ENCODE measurements around the gene MAN1B1.
A peak's percentile ranks its signal among the peaks of the same experiment; 100 is the strongest.

MAN1B1 gene

GRCh38 chr9:137067860-137068538 is 18.8 kb upstream of the MAN1B1 start:
- peaks cover 5% of the 10 kb centered on the region for H3K36me3 Mint-ChIP-seq (ENCODE audit: insufficient read depth)
- H3K9me3 Mint-ChIP-seq: no peaks in the 10 kb centered on the region
- H3K27me3 Mint-ChIP-seq: no peaks in the 10 kb centered on the region
- H3K27ac Mint-ChIP-seq (ENCODE audit: low read depth): no peak overlapping the region
- ATAC-seq (replicated peaks; ENCODE audit: extremely low read depth, poor library complexity, severe bottlenecking) (peak; percentile 52), DNase-seq (ENCODE audit: low spot score in 2 of 2) (peak; percentile 79 to 83)
- H3K4me1 Mint-ChIP-seq: peaks cover 15% of the 10 kb centered on the region
- H3K4me3 Mint-ChIP-seq: peak overlapping the region; percentile 53

GRCh38 chr9:137068539-137069507 is 18.0 kb upstream of the MAN1B1 start:
- Mint-ChIP-seq H3K4me3 (peak overlapping the region; percentile 58), H3K9me3 (no peaks in the 10 kb centered on the region), H3K27me3 (no peaks in the 10 kb centered on the region), H3K4me1 (peaks cover 15% of the 10 kb centered on the region), H3K36me3 (ENCODE audit: insufficient read depth) (peaks cover 5% of the 10 kb centered on the region), H3K27ac (ENCODE audit: low read depth) (no peak overlapping the region)
- DNase-seq (ENCODE audit: low spot score in 2 of 2): no peak
- ATAC-seq (replicated peaks; ENCODE audit: extremely low read depth, poor library complexity, severe bottlenecking): no peak

- DNase-seq (ENCODE audit: low spot score in 2 of 2): no peak
- no peak overlapping the region for H3K27ac Mint-ChIP-seq (ENCODE audit: low read depth)
- peak overlapping the region; percentile 58 for H3K4me3 Mint-ChIP-seq
- H3K4me1 Mint-ChIP-seq: peaks cover 15% of the 10 kb centered on the region
- peaks cover 5% of the 10 kb centered on the region for H3K36me3 Mint-ChIP-seq (ENCODE audit: insufficient read depth)
- no peaks in the 10 kb centered on the region for H3K9me3 Mint-ChIP-seq
- no peaks in the 10 kb centered on the region for H3K27me3 Mint-ChIP-seq
- ATAC-seq (replicated peaks; ENCODE audit: extremely low read depth, poor library complexity, severe bottlenecking): no peak
These were observed 17.2 kb upstream of the MAN1B1 start for GRCh38 chr9:137069508-137070091.

GRCh38 chr9:137070201-137070905 is 16.4 kb upstream of the MAN1B1 start, which contains the start of gene SAPCD2:
SAPCD2 (minus strand) TSS chr9:137070557; CDS start chr9:137070460, 97 bp downstream.
- Mint-ChIP-seq H3K9me3 (no peaks in the 10 kb centered on the region), H3K27me3 (no peaks in the 10 kb centered on the region), H3K4me3 (peak within 1 kb of the TSS; percentile 82), H3K36me3 (ENCODE audit: insufficient read depth) (peaks cover 5% of the 10 kb centered on the region), H3K4me1 (peaks cover 15% of the 10 kb centered on the region), H3K27ac (ENCODE audit: low read depth) (no peak within 1 kb of the TSS)
- DNase-seq (ENCODE audit: low spot score in 2 of 2): peak; percentile 67 to 72
- ATAC-seq (replicated peaks; ENCODE audit: extremely low read depth, poor library complexity, severe bottlenecking): peak; percentile 93

- no peak overlapping the region for H3K27ac Mint-ChIP-seq (ENCODE audit: low read depth)
- DNase-seq (ENCODE audit: low spot score in 2 of 2): no peak
These were observed 15.9 kb upstream of the MAN1B1 start for GRCh38 chr9:137070906-137071275.

GRCh38 chr9:137071282-137071681 is 15.5 kb upstream of the MAN1B1 start:
- Mint-ChIP-seq H3K4me3 (peak overlapping the region; percentile 82), H3K9me3 (no peaks in the 10 kb centered on the region), H3K4me1 (peaks cover 15% of the 10 kb centered on the region), H3K27me3 (no peaks in the 10 kb centered on the region), H3K27ac (ENCODE audit: low read depth) (no peak overlapping the region), H3K36me3 (ENCODE audit: insufficient read depth) (peaks cover 5% of the 10 kb centered on the region)
- ATAC-seq (replicated peaks; ENCODE audit: extremely low read depth, poor library complexity, severe bottlenecking) (no peak), DNase-seq (ENCODE audit: low spot score in 2 of 2) (no peak)

More at GRCh38 chr9:137070906-137071275, 15.9 kb upstream of the MAN1B1 start:
- Mint-ChIP-seq H3K9me3 (no peaks in the 10 kb centered on the region), H3K4me3 (peak overlapping the region; percentile 82), H3K36me3 (ENCODE audit: insufficient read depth) (peaks cover 5% of the 10 kb centered on the region), H3K27me3 (no peaks in the 10 kb centered on the region), H3K4me1 (peaks cover 15% of the 10 kb centered on the region)
- ATAC-seq (replicated peaks; ENCODE audit: extremely low read depth, poor library complexity, severe bottlenecking): no peak

- DNase-seq (ENCODE audit: low spot score in 2 of 2) (no peak), ATAC-seq (replicated peaks; ENCODE audit: extremely low read depth, poor library complexity, severe bottlenecking) (no peak)
- Mint-ChIP-seq H3K9me3 (no peaks in the 10 kb centered on the region), H3K27me3 (no peaks in the 10 kb centered on the region), H3K4me1 (peaks cover 9% of the 10 kb centered on the region), H3K27ac (ENCODE audit: low read depth) (no peak overlapping the region), H3K4me3 (no peak overlapping the region), H3K36me3 (ENCODE audit: insufficient read depth) (peaks cover 7% of the 10 kb centered on the region)
These were observed 12.8 kb upstream of the MAN1B1 start for GRCh38 chr9:137073992-137074399.

GRCh38 chr9:137074657-137075274 is 12.0 kb upstream of the MAN1B1 start:
- H3K4me1 Mint-ChIP-seq: peaks cover 9% of the 10 kb centered on the region
- no peak overlapping the region for H3K27ac Mint-ChIP-seq (ENCODE audit: low read depth)
- H3K27me3 Mint-ChIP-seq: no peaks in the 10 kb centered on the region
- ATAC-seq (replicated peaks; ENCODE audit: extremely low read depth, poor library complexity, severe bottlenecking) (no peak), DNase-seq (ENCODE audit: low spot score in 2 of 2) (no peak)
- H3K36me3 Mint-ChIP-seq (ENCODE audit: insufficient read depth): peaks cover 10% of the 10 kb centered on the region
- no peak overlapping the region for H3K4me3 Mint-ChIP-seq
- H3K9me3 Mint-ChIP-seq: no peaks in the 10 kb centered on the region

GRCh38 chr9:137075275-137075775 is 11.5 kb upstream of the MAN1B1 start:
- Mint-ChIP-seq H3K4me1 (peaks cover 9% of the 10 kb centered on the region), H3K4me3 (no peak overlapping the region), H3K9me3 (no peaks in the 10 kb centered on the region), H3K27ac (ENCODE audit: low read depth) (no peak overlapping the region), H3K27me3 (no peaks in the 10 kb centered on the region), H3K36me3 (ENCODE audit: insufficient read depth) (peaks cover 10% of the 10 kb centered on the region)
- ATAC-seq (replicated peaks; ENCODE audit: extremely low read depth, poor library complexity, severe bottlenecking) (no peak), DNase-seq (ENCODE audit: low spot score in 2 of 2) (no peak)

- ATAC-seq (replicated peaks; ENCODE audit: extremely low read depth, poor library complexity, severe bottlenecking) (no peak), DNase-seq (ENCODE audit: low spot score in 2 of 2) (no peak)
- H3K27me3 Mint-ChIP-seq: no peaks in the 10 kb centered on the region
- H3K27ac Mint-ChIP-seq (ENCODE audit: low read depth): no peak overlapping the region
- H3K4me3 Mint-ChIP-seq: peak overlapping the region; percentile 58
- H3K4me1 Mint-ChIP-seq: no peaks in the 10 kb centered on the region
- peaks cover 8% of the 10 kb centered on the region for H3K36me3 Mint-ChIP-seq (ENCODE audit: insufficient read depth)
- H3K9me3 Mint-ChIP-seq: no peaks in the 10 kb centered on the region
These were observed 10.2 kb upstream of the MAN1B1 start for GRCh38 chr9:137076636-137077009.

- Mint-ChIP-seq H3K4me1 (no peaks in the 10 kb centered on the region), H3K27me3 (no peaks in the 10 kb centered on the region), H3K36me3 (ENCODE audit: insufficient read depth) (peaks cover 8% of the 10 kb centered on the region), H3K27ac (ENCODE audit: low read depth) (no peak within 1 kb of the TSS), H3K4me3 (peak within 1 kb of the TSS; percentile 71), H3K9me3 (no peaks in the 10 kb centered on the region)
- DNase-seq (ENCODE audit: low spot score in 2 of 2): no peak
- ATAC-seq (replicated peaks; ENCODE audit: extremely low read depth, poor library complexity, severe bottlenecking): peak; percentile 75
These were observed 9.6 kb upstream of the MAN1B1 start, which contains the start of gene UAP1L1 for GRCh38 chr9:137077010-137077747. UAP1L1 (plus strand) TSS chr9:137077517; CDS start chr9:137077533, 16 bp downstream.
